Stomach (tissue), 9 donors: ENCODE measurements around the gene GAS2. TPM values are rescaled to one million over a fixed set of nuclear protein-coding genes. Genes with fewer than 3 reads are reported as not detected.

Experiments
- DNase-seq, 2 donors: peaks; one replicate each; pipeline versions ENCODE4 v3.0.0 to v3.0.0-alpha.2; 2013 to 2019
- H3K27ac ChIP-seq, 5 donors: fragments of 200-600 bp in 4 of 5; sonication (generic) in 4 of 5; one replicate each; pipeline ENCODE4 v1.5.1; 2013 to 2019; ENCODE audit warnings: mild to moderate bottlenecking in 1 of 5, moderate library complexity in 1 of 5
- H3K27me3 ChIP-seq, 3 donors: fragments of 200-600 bp; sonication (generic); one replicate each; pipeline ENCODE4 v1.5.1; 2017 to 2019; ENCODE audit warnings: mixed run types in 1 of 3
- H3K36me3 ChIP-seq, 4 donors: fragments of 200-600 bp; sonication (generic); 1 replicate in 3 of 4; 2 replicates in 1 of 4; pipeline ENCODE4 v1.5.1; 2016 to 2019
- H3K4me1 ChIP-seq, 4 donors: fragments of 200-600 bp; sonication (generic); one replicate each; pipeline ENCODE4 v1.5.1; 2016 to 2019
- H3K4me3 ChIP-seq, 4 donors: fragments of 200-600 bp; sonication (generic) in 3 of 4; one replicate each; pipeline ENCODE4 v1.5.1; 2016 to 2019; ENCODE audit warnings: mild to moderate bottlenecking in 1 of 4
- H3K9me3 ChIP-seq, 4 donors: fragments of 200-600 bp; sonication (generic); one replicate each; pipeline ENCODE4 v1.5.1; 2016 to 2019
- CTCF ChIP-seq, 7 experiments: fragments of 450-650 bp in 4 of 7; fragments of 200-600 bp in 3 of 7; sonication (generic) in 3 of 7; IDR thresholded peaks; one replicate each; pipeline ENCODE4 v1.5.1; 2016 to 2019; ENCODE audit warnings: antibody characterized with exemption in 7 of 7, control low read depth in 2 of 7, mild to moderate bottlenecking in 1 of 7
- EP300 ChIP-seq: sonication (generic); formaldehyde crosslinking; IDR thresholded peaks from one replicate; pipeline ENCODE4 v1.6.1; 2017; ENCODE audit warnings: antibody characterized with exemption
- POLR2A ChIP-seq, 4 donors: fragments of 450-650 bp; IDR thresholded peaks; one replicate each; pipeline ENCODE4 v1.6.1; 2016; ENCODE audit warnings: antibody characterized with exemption in 4 of 4, control low read depth in 2 of 4, mild to moderate bottlenecking in 1 of 4, moderate library complexity in 1 of 4
- POLR2AphosphoS5 ChIP-seq, 3 donors: sonication (generic); formaldehyde crosslinking; IDR thresholded peaks; one replicate each; pipeline ENCODE4 v1.6.1; 2016; ENCODE audit warnings: antibody characterized with exemption in 3 of 3
- WGBS, 5 donors: extraction: QIAGEN DNeasy Blood & Tissue Kit in 3 of 5; methylation state at CpG; one replicate each; pipeline versions ENCODE4 v1.1.5 to v1.1.7; 2013 to 2018; 5-methylcytosine and 5-hydroxymethylcytosine counted together
- intact Hi-C: fragments of 100-400 bp; cut with DNase I; formaldehyde crosslinking; loops from one replicate; pipeline ENCODE4 v1.15.1; 2023; ENCODE audit warnings: low total_unique reads
- polyA plus RNA-seq, 3 donors: library from polyadenylated mRNA; stranded (reverse); fragments of 200-250 nt; gene quantifications; one replicate each; pipeline ENCODE4 v1.2.3, GENCODE V29; 2013
- total RNA-seq, 5 donors: library from RNA; depleted of rRNA; stranded (reverse); fragments of >200 nt; gene quantifications; one replicate each; pipeline versions ENCODE4 v1.1.0 to v1.2.3, GENCODE V29; 2014 to 2016
- donor health status: healthy with polysubstance abuse.
- donor health status: Bipolar disorder and iron deficiency.
- donor health status: healthy.

The GAS2 gene
- total and polyA plus RNA-seq, 8 donors = 0.45 to 39.4 (median 3.7) TPM

- Histone ChIP-seq H3K4me1 (peaks cover 0 to 6% (median 2%) of the 10 kb centered on the region in 4 donors), H3K27me3 (no peaks in the 10 kb centered on the region)
- TF ChIP-seq CTCF (IDR thresholded peaks at IDR 0.05) = no peak
- no peak for TF ChIP-seq POLR2A (IDR thresholded peaks at IDR 0.05)
- TF ChIP-seq EP300 = no peak
- no peak for TF ChIP-seq POLR2AphosphoS5 (IDR thresholded peaks at IDR 0.05)
These were observed 35.6 kb downstream of the GAS2 start for GRCh38 chr11:22702031-22702430.

GRCh38 chr11:22703040-22703439, 36.6 kb downstream of the GAS2 start:
- no peaks in the 10 kb centered on the region for H3K9me3 ChIP-seq
- no peaks in the 10 kb centered on the region for H3K36me3 ChIP-seq
- no peak overlapping the region for H3K4me3 ChIP-seq
- TF ChIP-seq EP300 (no peak), CTCF (IDR thresholded peaks at IDR 0.05) (no peak), POLR2A (IDR thresholded peaks at IDR 0.05) (no peak), POLR2AphosphoS5 (IDR thresholded peaks at IDR 0.05) (peak; percentile 16 to 37 (median 29))
- intact Hi-C loops = no loop called here
- DNase-seq = peak in 1 of 2 donors; percentile 90
- H3K27me3 ChIP-seq = no peaks in the 10 kb centered on the region
- H3K27ac ChIP-seq = no peak overlapping the region
- WGBS, 5 donors = 22 to 33% (median 27%) methylated on average over 3 of the region's 3 CpGs
- peaks cover 0 to 6% (median 2%) of the 10 kb centered on the region in 4 donors for H3K4me1 ChIP-seq

More at GRCh38 chr11:22702031-22702430, 35.6 kb downstream of the GAS2 start:
- no peak overlapping the region for H3K27ac ChIP-seq
- intact Hi-C loops = no loop called here
- H3K36me3 ChIP-seq = no peaks in the 10 kb centered on the region
- H3K9me3 ChIP-seq = no peaks in the 10 kb centered on the region
- H3K4me3 ChIP-seq = no peak overlapping the region
- no peak for DNase-seq

GRCh38 chr11:22703591-22703990, 37.2 kb downstream of the GAS2 start:
- H3K4me1 ChIP-seq = peaks cover 0 to 6% (median 2%) of the 10 kb centered on the region in 4 donors
- no peak overlapping the region for H3K4me3 ChIP-seq
- H3K27ac ChIP-seq = no peak overlapping the region
- no peaks in the 10 kb centered on the region for H3K27me3 ChIP-seq
- 41 to 55% (median 43%) methylated on average over 2 of the region's 2 CpGs for WGBS, 5 donors
- intact Hi-C loops = no loop called here
- no peaks in the 10 kb centered on the region for H3K36me3 ChIP-seq
- DNase-seq = peak in 1 of 2 donors; percentile 75
- TF ChIP-seq POLR2A (IDR thresholded peaks at IDR 0.05) (no peak), EP300 (no peak), POLR2AphosphoS5 (IDR thresholded peaks at IDR 0.05) (no peak), CTCF (IDR thresholded peaks at IDR 0.05) (no peak)
- H3K9me3 ChIP-seq = no peaks in the 10 kb centered on the region

- H3K4me3 ChIP-seq = no peak overlapping the region
- intact Hi-C loops = no loop called here
- H3K27ac ChIP-seq = no peak overlapping the region
- H3K9me3 ChIP-seq = no peaks in the 10 kb centered on the region
- TF ChIP-seq POLR2A (IDR thresholded peaks at IDR 0.05) = no peak
- TF ChIP-seq CTCF (IDR thresholded peaks at IDR 0.05) = no peak
- no peak for TF ChIP-seq POLR2AphosphoS5 (IDR thresholded peaks at IDR 0.05)
- no peak for TF ChIP-seq EP300
- peaks cover 0 to 6% (median 2%) of the 10 kb centered on the region in 4 donors for H3K4me1 ChIP-seq
- H3K27me3 ChIP-seq = no peaks in the 10 kb centered on the region
- DNase-seq = peak in 1 of 2 donors; percentile 23
- H3K36me3 ChIP-seq = no peaks in the 10 kb centered on the region
- 49 to 59% (median 50%) methylated on average over 3 of the region's 3 CpGs for WGBS, 5 donors
These were observed 40.9 kb downstream of the GAS2 start for GRCh38 chr11:22707119-22707899.
